ENCODE data around the gene PELI2.

PELI2 gene

GRCh38 chr14:56119201-56119981 lies 1.2 kb downstream of the PELI2 start:
- DNase-seq = no peak

GRCh38 chr14:56120091-56120691 lies 2.0 kb downstream of the PELI2 start:
- DNase-seq = no peak

- no peak for DNase-seq
Observed at GRCh38 chr14:56121816-56122215, 3.6 kb downstream of the PELI2 start.

- DNase-seq = no peak
Observed at GRCh38 chr14:56122301-56122700, 4.1 kb downstream of the PELI2 start.

GRCh38 chr14:56124327-56124726 lies 6.1 kb downstream of the PELI2 start:
- no peak for DNase-seq

GRCh38 chr14:56125772-56126636 lies 7.8 kb downstream of the PELI2 start:
- DNase-seq = no peak

GRCh38 chr14:56126637-56126913 lies 8.4 kb downstream of the PELI2 start:
- DNase-seq = no peak

- no peak for DNase-seq
Observed at GRCh38 chr14:56127156-56127555, 8.9 kb downstream of the PELI2 start.

- no peak for DNase-seq
Observed at GRCh38 chr14:56129092-56129491, 10.9 kb downstream of the PELI2 start.

- DNase-seq = no peak
Observed at GRCh38 chr14:56129933-56130332, 11.7 kb downstream of the PELI2 start.

GRCh38 chr14:56131004-56131864 lies 13.0 kb downstream of the PELI2 start:
- no peak for DNase-seq

- DNase-seq = no peak
Observed at GRCh38 chr14:56131865-56132833, 13.9 kb downstream of the PELI2 start.

- no peak for DNase-seq
Observed at GRCh38 chr14:56133547-56133946, 15.3 kb downstream of the PELI2 start.

- no peak for DNase-seq
Observed at GRCh38 chr14:56135001-56135400, 16.8 kb downstream of the PELI2 start.

- DNase-seq = no peak
Observed at GRCh38 chr14:56135668-56136067, 17.5 kb downstream of the PELI2 start.

- DNase-seq = no peak
Observed at GRCh38 chr14:56136571-56137452, 18.6 kb downstream of the PELI2 start.

GRCh38 chr14:56137453-56137807 lies 19.2 kb downstream of the PELI2 start:
- no peak for DNase-seq

GRCh38 chr14:56137849-56138248 lies 19.6 kb downstream of the PELI2 start:
- no peak for DNase-seq

GRCh38 chr14:56138928-56139327 lies 20.7 kb downstream of the PELI2 start:
- DNase-seq = no peak

GRCh38 chr14:56142314-56142713 lies 24.1 kb downstream of the PELI2 start:
- no peak for DNase-seq

GRCh38 chr14:56143025-56143424 lies 24.8 kb downstream of the PELI2 start:
- DNase-seq = no peak

Data from SW 1271 (cell line).